K562 (cell line): ENCODE measurements around the gene PDIA3. TPM values are rescaled to one million over a fixed set of nuclear protein-coding genes. Genes with fewer than 3 reads are reported as not detected.

Experiments
- ATF7 ChIP-seq: fragments of 450-650 bp; IDR thresholded peaks from 2 replicates; pipeline ENCODE4 v1.7.1; 2014; ENCODE audit warnings: mild to moderate bottlenecking, moderate library complexity
- CHD2 ChIP-seq: IDR thresholded peaks from 2 replicates; pipeline ENCODE4 v1.6.1; 2011; ENCODE audit warnings: low read depth, low read length
- CHD4 ChIP-seq: fragments of 200-600 bp; sonication (generic); IDR thresholded peaks from 3 replicates; pipeline ENCODE4 v1.6.1; 2012; ENCODE audit warnings: low read depth, mild to moderate bottlenecking, mixed read lengths, low read length, inconsistent platforms; ENCODE audit not compliant: insufficient read depth, insufficient replicate concordance, poor library complexity, severe bottlenecking
- COPS2 ChIP-seq: fragments of 450-650 bp; conservative IDR thresholded peaks from 2 replicates; pipeline ENCODE4 v1.6.1; 2016; ENCODE audit warnings: mild to moderate bottlenecking, moderate library complexity
- DPF2 ChIP-seq: fragments of 450-650 bp; IDR thresholded peaks from 2 replicates; pipeline ENCODE4 v1.6.1; 2016
- ETV5 ChIP-seq: sonication (generic); formaldehyde crosslinking; IDR thresholded peaks from 2 replicates; pipeline ENCODE4 v1.4.0; 2020; ENCODE audit warnings: low read depth, mild to moderate bottlenecking, missing genetic modification reagents
- FOXK1 ChIP-seq: sonication (generic); formaldehyde crosslinking; IDR thresholded peaks from 2 replicates; pipeline ENCODE4 v1.8.0; 2022; ENCODE audit warnings: missing genetic modification reagents, mild to moderate bottlenecking, borderline replicate concordance
- HNRNPK ChIP-seq: fragments of 200-400 bp; formaldehyde crosslinking; IDR thresholded peaks from one replicate; pipeline ENCODE4 v1.6.1; 2018; ENCODE audit warnings: mild to moderate bottlenecking, low read depth, low read length; ENCODE audit not compliant: poor library complexity, severe bottlenecking
- MTA3 ChIP-seq: fragments of 450-650 bp; formaldehyde crosslinking; IDR thresholded peaks from 2 replicates; pipeline ENCODE4 v1.6.1; 2017; ENCODE audit warnings: mild to moderate bottlenecking, borderline replicate concordance
- RCOR1 ChIP-seq, 2 experiments: IDR thresholded peaks; 2 replicates each; pipeline ENCODE4 v1.6.1; 2012; ENCODE audit warnings: low read depth in 2 of 2, low read length in 2 of 2, borderline replicate concordance in 1 of 2, improper control_type of control experiment in 1 of 2
- SAFB2 ChIP-seq: fragments of 200-400 bp; formaldehyde crosslinking; IDR thresholded peaks from 2 replicates; pipeline ENCODE4 v1.6.1; 2018; ENCODE audit warnings: borderline replicate concordance, low read length, low read depth, moderate library complexity; ENCODE audit not compliant: severe bottlenecking
- SIRT6 ChIP-seq: IDR thresholded peaks from one replicate; pipeline ENCODE4 v1.6.1; 2012; ENCODE audit warnings: low read depth, mild to moderate bottlenecking, control low read depth, inconsistent platforms, low read length, moderate library complexity
- TCF7L2 ChIP-seq: fragments of 150-350 bp; IDR thresholded peaks from 2 replicates; pipeline ENCODE4 v1.6.1; 2016; ENCODE audit warnings: low read depth, mild to moderate bottlenecking, low read length, moderate library complexity
- ZBTB1 ChIP-seq: sonication (generic); formaldehyde crosslinking; IDR thresholded peaks from 2 replicates; pipeline ENCODE4 v1.8.1; 2023; ENCODE audit warnings: missing genetic modification reagents, low read depth, mild to moderate bottlenecking, borderline replicate concordance
- ZEB2 ChIP-seq: fragments of 450-650 bp; IDR thresholded peaks from 2 replicates; pipeline ENCODE4 v1.6.1; 2016
- ZNF232 ChIP-seq: sonication (generic); formaldehyde crosslinking; IDR thresholded peaks from 2 replicates; pipeline ENCODE4 v1.8.0; 2022; ENCODE audit warnings: mild to moderate bottlenecking, missing genetic modification reagents
- ZNF311 ChIP-seq: fragments of 250-450 bp; sonication (Bioruptor Pico); IDR thresholded peaks from 2 replicates; pipeline ENCODE4 v1.4.0; 2020; ENCODE audit warnings: mild to moderate bottlenecking, moderate library complexity
- polyA plus RNA-seq, 8 experiments: library from polyadenylated mRNA; depleted of rRNA in 4 of 8; stranded (reverse) in 5 of 8; unstranded in 3 of 8; fragments of >200 nt; fragmentation: Nextera tagmentation in 2 of 8; fragmentation: Illumina TruSeq in 1 of 8; extraction: Ambion mirVana in 2 of 8; extraction: Trizol in 1 of 8; gene quantifications; 2 replicates each; pipeline versions ENCODE4 v1.2.1 to v1.2.3, GENCODE V29; 2011 to 2014; ENCODE audit warnings: inconsistent platforms in 1 of 8, missing spikeins in 1 of 8
- total RNA-seq, 7 experiments: library from RNA; depleted of rRNA in 6 of 7; stranded (reverse); fragments of >200 nt in 6 of 7; fragmentation: Illumina TruSeq in 2 of 7; extraction: Trizol in 2 of 7; gene quantifications; 2 replicates each; pipeline versions ENCODE4 v1.2.1 to v1.2.3, GENCODE V29; 2011 to 2021; ENCODE audit warnings: low replicate concordance in 1 of 7
- TF ChIP-seq, protein P1 (sequence below): fragments of 450-650 bp; IDR thresholded peaks from 2 replicates; pipeline ENCODE4 v1.6.1; 2016; ENCODE audit warnings: antibody characterized with exemption
- TF ChIP-seq, protein P2 (sequence below): fragments of 250-450 bp; sonication (Bioruptor Pico); IDR thresholded peaks from 2 replicates; pipeline ENCODE4 v1.5.0; 2021; ENCODE audit warnings: mild to moderate bottlenecking, moderate library complexity
- TF ChIP-seq, protein P3 (sequence below): fragments of 200-800 bp; sonication (Bioruptor generic); IDR thresholded peaks from 2 replicates; pipeline ENCODE4 v1.6.1; 2017; ENCODE audit warnings: missing genetic modification characterization, missing compliant biosample characterization
- TF ChIP-seq, protein P4 (sequence below): sonication (generic); formaldehyde crosslinking; IDR thresholded peaks from 2 replicates; pipeline ENCODE4 v1.8.1; 2023; ENCODE audit warnings: mild to moderate bottlenecking, missing genetic modification reagents

The PDIA3 gene
- total and polyA plus RNA-seq, 9 of the 15 experiments (the other 6 are each of a cell fraction or from before 2014, with no cell fraction given) = 13.5 to 386 (median 149) TPM

DNA sequence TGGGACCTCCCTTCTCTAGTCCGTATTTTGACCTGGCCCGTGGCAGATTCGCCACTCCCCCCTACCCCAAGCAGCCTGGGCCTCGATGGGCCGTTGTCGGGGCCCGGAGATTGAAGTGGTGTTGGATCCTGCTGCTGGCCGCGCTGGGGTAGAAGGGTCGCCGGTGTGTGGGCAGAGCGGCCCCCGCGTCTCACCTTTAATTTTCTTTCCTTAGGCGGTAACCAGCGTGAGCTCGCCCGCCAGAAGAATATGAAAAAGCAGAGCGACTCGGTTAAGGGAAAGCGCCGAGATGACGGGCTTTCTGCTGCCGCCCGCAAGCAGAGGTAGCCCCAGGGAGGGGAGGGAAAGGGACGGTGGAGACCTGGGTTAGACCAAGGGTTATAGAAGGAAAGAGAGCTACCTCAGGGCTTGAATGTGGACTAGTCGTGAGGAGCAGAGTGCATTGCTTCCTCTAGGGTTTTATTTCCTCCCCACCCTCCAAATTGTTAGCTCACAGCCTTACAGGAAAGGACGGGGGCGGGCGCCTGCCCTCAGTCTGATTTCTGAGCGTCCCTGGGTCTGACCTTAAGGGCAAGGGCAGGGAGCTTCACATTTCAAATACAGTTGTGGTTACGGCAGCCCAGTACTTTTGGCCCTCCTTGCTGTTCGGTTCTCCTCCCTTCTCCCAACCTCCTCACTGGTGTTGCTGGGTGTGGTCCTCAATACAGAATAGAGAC is 46.7 kb downstream of the PDIA3 start (continued):
- no peak for TF ChIP-seq ZBTB1 (CRISPR knock-in tag)
- TF ChIP-seq CHD4 = no peak
- TF ChIP-seq SAFB2 = no peak
- no peak for TF ChIP-seq ZEB2
- no peak for TF ChIP-seq RCOR1 (IDR thresholded peaks at IDR 0.05; ENCODE audit: borderline replicate concordance in 1 of 2, low read depth in 2 of 2, low read length in 2 of 2)
- no peak for TF ChIP-seq ATF7
- TF ChIP-seq HNRNPK = no peak
- TF ChIP-seq, protein P1, sequence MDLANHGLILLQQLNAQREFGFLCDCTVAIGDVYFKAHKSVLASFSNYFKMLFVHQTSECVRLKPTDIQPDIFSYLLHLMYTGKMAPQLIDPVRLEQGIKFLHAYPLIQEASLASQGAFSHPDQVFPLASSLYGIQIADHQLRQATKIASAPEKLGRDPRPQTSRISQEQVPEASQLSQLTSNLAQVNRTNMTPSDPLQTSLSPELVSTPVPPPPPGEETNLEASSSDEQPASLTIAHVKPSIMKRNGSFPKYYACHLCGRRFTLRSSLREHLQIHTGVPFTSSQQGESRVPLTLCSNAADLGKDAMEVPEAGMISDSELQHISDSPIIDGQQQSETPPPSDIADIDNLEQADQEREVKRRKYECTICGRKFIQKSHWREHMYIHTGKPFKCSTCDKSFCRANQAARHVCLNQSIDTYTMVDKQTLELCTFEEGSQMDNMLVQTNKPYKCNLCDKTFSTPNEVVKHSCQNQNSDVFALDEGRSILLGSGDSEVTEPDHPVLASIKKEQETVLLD = no peak
- no peak for TF ChIP-seq SIRT6
- no peak for TF ChIP-seq CHD2
- TF ChIP-seq, protein P2, sequence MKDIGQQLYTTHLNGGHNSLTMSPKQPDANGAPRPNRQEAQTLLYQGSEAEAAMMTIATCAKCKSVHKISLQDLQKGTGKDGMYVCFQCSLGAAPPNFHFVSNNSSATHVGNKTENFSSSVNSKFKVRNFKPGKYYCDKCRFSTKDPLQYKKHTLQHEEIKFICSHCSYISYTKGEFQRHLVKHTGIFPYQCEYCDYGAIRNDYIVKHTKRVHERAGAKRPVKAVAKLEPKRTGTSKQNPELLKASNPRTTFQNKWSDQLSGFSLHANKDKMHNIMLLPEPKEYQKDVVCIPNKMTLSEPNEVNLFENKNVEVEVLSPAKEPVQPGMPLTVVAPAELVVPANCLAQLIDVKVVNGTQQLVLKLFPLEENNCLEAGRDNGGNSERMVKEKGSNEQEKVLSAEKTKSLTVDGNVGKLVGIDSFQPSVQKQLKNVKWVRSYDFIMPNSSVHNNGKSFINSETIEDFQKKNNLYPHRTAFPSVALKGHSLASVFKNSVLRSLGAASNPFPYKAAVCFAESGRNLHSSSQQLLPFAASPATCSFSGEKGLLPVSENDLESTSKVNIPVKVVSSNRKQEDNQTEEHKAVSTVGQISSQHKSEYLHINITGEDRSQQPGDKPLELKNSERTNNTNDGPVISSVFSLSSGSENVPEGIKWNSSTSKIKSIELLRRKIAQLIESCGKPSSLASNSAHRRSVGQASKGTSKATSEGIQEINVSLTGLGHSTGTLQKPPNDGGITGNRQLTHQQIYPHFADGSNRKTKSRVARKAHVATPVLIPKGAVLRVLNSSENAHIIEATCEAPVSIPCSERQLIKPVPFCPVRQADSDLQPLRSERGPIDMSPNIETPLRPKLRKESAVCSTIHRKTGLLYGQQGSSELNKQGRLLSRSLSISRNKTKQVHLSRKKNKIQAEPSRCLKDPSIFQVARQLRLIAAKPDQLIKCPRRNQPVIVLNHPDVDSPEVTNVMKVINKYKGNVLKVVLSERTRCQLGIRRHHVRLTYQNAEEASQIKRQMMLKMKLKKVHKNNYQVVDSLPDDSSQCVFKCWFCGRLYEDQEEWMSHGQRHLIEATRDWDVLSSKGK (CRISPR knock-in tag) = no peak
- TF ChIP-seq, protein P3, sequence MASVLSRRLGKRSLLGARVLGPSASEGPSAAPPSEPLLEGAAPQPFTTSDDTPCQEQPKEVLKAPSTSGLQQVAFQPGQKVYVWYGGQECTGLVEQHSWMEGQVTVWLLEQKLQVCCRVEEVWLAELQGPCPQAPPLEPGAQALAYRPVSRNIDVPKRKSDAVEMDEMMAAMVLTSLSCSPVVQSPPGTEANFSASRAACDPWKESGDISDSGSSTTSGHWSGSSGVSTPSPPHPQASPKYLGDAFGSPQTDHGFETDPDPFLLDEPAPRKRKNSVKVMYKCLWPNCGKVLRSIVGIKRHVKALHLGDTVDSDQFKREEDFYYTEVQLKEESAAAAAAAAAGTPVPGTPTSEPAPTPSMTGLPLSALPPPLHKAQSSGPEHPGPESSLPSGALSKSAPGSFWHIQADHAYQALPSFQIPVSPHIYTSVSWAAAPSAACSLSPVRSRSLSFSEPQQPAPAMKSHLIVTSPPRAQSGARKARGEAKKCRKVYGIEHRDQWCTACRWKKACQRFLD (CRISPR knock-in tag) = no peak
- no peak for TF ChIP-seq DPF2
- no peak; the same call in 1 of the 2 replicates for TF ChIP-seq ETV5 (CRISPR knock-in tag)
- no peak for TF ChIP-seq ZNF232 (CRISPR knock-in tag)
- no peak for TF ChIP-seq ZNF311 (CRISPR knock-in tag)
- TF ChIP-seq MTA3 = no peak
- TF ChIP-seq TCF7L2 = no peak
- TF ChIP-seq COPS2 = no peak
- TF ChIP-seq, protein P4, sequence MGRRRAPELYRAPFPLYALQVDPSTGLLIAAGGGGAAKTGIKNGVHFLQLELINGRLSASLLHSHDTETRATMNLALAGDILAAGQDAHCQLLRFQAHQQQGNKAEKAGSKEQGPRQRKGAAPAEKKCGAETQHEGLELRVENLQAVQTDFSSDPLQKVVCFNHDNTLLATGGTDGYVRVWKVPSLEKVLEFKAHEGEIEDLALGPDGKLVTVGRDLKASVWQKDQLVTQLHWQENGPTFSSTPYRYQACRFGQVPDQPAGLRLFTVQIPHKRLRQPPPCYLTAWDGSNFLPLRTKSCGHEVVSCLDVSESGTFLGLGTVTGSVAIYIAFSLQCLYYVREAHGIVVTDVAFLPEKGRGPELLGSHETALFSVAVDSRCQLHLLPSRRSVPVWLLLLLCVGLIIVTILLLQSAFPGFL (CRISPR knock-in tag) = no peak
- TF ChIP-seq FOXK1 (CRISPR knock-in tag) = no peak; the same call in 1 of the 2 replicates
